Heart right ventricle (tissue), 16 donors: ENCODE measurements around the gene ZNF281. TPM values are rescaled to one million over a fixed set of nuclear protein-coding genes. Genes with fewer than 3 reads are reported as not detected.
"Not testable (repeated sequence)": the region's sequence is repeated elsewhere in the genome, so short reads cannot be mapped to it uniquely, and the experiment has no call there.

Experiments used
- ATAC-seq, 8 donors: fragments of 200-7000 bp; cut with Tn5 transposase; one replicate each; pipeline ENCODE4 v1.9.1; 2020; ENCODE audit warnings: mild to moderate bottlenecking in 8 of 8, moderate library complexity in 8 of 8, moderate number of reproducible peaks in 1 of 8
- DNase-seq, 2 donors: peaks; one replicate each; pipeline ENCODE4 v3.0.0-alpha.2; 2020
- H3K27ac ChIP-seq, 10 donors: fragments of 200-600 bp; sonication (generic) in 2 of 10; one replicate each; pipeline versions ENCODE4 v1.5.0 to v1.8.0; 2020 to 2022; ENCODE audit warnings: mild to moderate bottlenecking in 3 of 10
- H3K27me3 ChIP-seq, 7 donors: fragments of 200-600 bp; one replicate each; pipeline ENCODE4 v1.8.0; 2021 to 2022; ENCODE audit warnings: mild to moderate bottlenecking in 2 of 7
- H3K36me3 ChIP-seq, 9 donors: fragments of 200-600 bp; sonication (generic) in 1 of 9; one replicate each; pipeline versions ENCODE4 v1.5.0 to v1.8.0; 2020 to 2022; ENCODE audit warnings: mild to moderate bottlenecking in 2 of 9
- H3K4me1 ChIP-seq, 9 donors: fragments of 200-600 bp; sonication (generic) in 1 of 9; one replicate each; pipeline versions ENCODE4 v1.5.0 to v1.8.0; 2020 to 2022; ENCODE audit warnings: mild to moderate bottlenecking in 4 of 9
- H3K4me3 ChIP-seq, 10 donors: fragments of 200-600 bp; sonication (generic) in 2 of 10; one replicate each; pipeline versions ENCODE4 v1.5.0 to v1.8.0; 2020 to 2022; ENCODE audit warnings: mild to moderate bottlenecking in 7 of 10, moderate library complexity in 2 of 10
- H3K9me3 ChIP-seq, 11 donors: fragments of 200-600 bp in 10 of 11; sonication (generic) in 2 of 11; one replicate each; pipeline versions ENCODE4 v1.5.0 to v1.8.0; 2013 to 2022; ENCODE audit warnings: mild to moderate bottlenecking in 2 of 11, control low read depth in 1 of 11, moderate library complexity in 1 of 11
- WGBS, 2 donors: extraction: QIAGEN DNeasy Blood & Tissue Kit; methylation state at CpG; one replicate each; pipeline ENCODE4 v1.1.7; 2013; ENCODE audit warnings: inconsistent platforms in 1 of 2; 5-methylcytosine and 5-hydroxymethylcytosine counted together
- intact Hi-C, 10 donors: fragments of 100-400 bp; cut with DNase I; formaldehyde crosslinking; loops; one replicate each; pipeline versions ENCODE4 v1.11.1 to v1.14.2; 2022
- polyA plus RNA-seq, 2 donors: library from polyadenylated mRNA; stranded (reverse); fragments of 200-250 nt; gene quantifications; one replicate each; pipeline ENCODE4 v1.2.3, GENCODE V29; 2013
- total RNA-seq, 10 donors: library from RNA; stranded (reverse); fragmentation: NEBNext Ultra II Directional in 3 of 10; extraction: Animal tissue kit (Norgen Biotek cat#: 25700) in 3 of 10; gene quantifications; one replicate each; pipeline versions ENCODE4 v1.2.1 to v1.2.4, GENCODE V29; 2021 to 2023
- TF ChIP-seq, protein P1 (sequence below), 9 donors: fragments of 200-600 bp; sonication (generic) in 2 of 9; IDR thresholded peaks; one replicate each; pipeline versions ENCODE4 v1.5.0 to v1.8.0; 2021 to 2022; ENCODE audit warnings: antibody characterized with exemption in 9 of 9, mild to moderate bottlenecking in 5 of 9, moderate library complexity in 1 of 9
- donor health status: Arrhythmogenic right ventricular cardiomyopathy.
- donor health status: ischemic (EF 13 %, LVEDD 7.1; RV severe dilation, severe dysfunction).
- donor health status: healthy with polysubstance abuse.
- donor health status: DM: no; HTN: yes; CAD: no.
- donor health status: DM: no; HTN: no; CAD: no.
- donor health status: ischemic (EF 25% LVEDD 6.9; RV normal size, moderate dysfunction).
- donor health status: ischemic (EF 25% LVEDD 5.7; RV mildly dilated, moderate dysfunction).
- donor health status: healthy.
- donor health status: DM: yes; HTN: yes; CAD: no.
- donor health status: Ischemic cardiomyopathy.
- donor health status: ischemic (EF 35%, LVEDD 5.7; RV mildly dilated, moderate dysfunction).
- donor health status: nonischemic (EF 11% LVEDD 7.7; RV severe dilation, severe dysfunction).
- donor health status: DM: yes; HTN: yes; CAD: no.
- donor health status: PGD.
- donor health status: ischemic (EF 29% LVEDD 5.4; RV normal size, mild dysfunction).
- donor health status: nonischemic (EF 23%, LVEDD 6.1; RV moderate dilation, normal function).

ZNF281 gene
- total and polyA plus RNA-seq, 12 donors = 2.8 to 11.7 (median 8.8) TPM

DNA sequence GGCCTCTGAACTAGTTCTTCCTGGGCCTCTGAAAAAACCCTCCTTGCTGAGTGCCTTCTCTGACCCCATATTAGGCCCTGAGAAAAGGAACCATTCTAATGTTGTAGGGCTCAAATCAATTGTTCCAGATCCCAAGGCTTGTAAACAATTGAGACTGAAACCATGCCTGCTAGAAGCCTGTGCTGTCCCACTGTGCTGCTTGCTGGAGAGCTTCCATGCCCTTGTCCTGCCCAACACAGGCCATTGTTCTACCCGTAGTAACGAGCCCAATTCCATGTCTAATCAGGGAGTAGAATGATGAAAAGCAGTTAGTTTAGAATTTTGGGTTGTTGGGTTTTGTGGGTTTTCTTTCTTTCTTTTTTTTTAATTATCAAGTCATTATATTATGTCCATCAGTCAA is 47.4 kb downstream of the ZNF281 start:
- Histone ChIP-seq H3K4me1 (peaks cover 0 to 45% (median 0%) of the 10 kb centered on the region in 9 donors), H3K9me3 (no peaks in the 10 kb centered on the region), H3K27ac (no peak overlapping the region), H3K4me3 (no peak overlapping the region), H3K36me3 (no peaks in the 10 kb centered on the region), H3K27me3 (no peaks in the 10 kb centered on the region)
- no peak for ATAC-seq
- TF ChIP-seq, protein P1, sequence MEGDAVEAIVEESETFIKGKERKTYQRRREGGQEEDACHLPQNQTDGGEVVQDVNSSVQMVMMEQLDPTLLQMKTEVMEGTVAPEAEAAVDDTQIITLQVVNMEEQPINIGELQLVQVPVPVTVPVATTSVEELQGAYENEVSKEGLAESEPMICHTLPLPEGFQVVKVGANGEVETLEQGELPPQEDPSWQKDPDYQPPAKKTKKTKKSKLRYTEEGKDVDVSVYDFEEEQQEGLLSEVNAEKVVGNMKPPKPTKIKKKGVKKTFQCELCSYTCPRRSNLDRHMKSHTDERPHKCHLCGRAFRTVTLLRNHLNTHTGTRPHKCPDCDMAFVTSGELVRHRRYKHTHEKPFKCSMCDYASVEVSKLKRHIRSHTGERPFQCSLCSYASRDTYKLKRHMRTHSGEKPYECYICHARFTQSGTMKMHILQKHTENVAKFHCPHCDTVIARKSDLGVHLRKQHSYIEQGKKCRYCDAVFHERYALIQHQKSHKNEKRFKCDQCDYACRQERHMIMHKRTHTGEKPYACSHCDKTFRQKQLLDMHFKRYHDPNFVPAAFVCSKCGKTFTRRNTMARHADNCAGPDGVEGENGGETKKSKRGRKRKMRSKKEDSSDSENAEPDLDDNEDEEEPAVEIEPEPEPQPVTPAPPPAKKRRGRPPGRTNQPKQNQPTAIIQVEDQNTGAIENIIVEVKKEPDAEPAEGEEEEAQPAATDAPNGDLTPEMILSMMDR (IDR thresholded peaks at IDR 0.05) = no peak
- intact Hi-C loops = no loop called here
- no peak for DNase-seq
- WGBS, 2 donors = 84 to 85% methylated on average over 2 of the region's 2 CpGs

DNA sequence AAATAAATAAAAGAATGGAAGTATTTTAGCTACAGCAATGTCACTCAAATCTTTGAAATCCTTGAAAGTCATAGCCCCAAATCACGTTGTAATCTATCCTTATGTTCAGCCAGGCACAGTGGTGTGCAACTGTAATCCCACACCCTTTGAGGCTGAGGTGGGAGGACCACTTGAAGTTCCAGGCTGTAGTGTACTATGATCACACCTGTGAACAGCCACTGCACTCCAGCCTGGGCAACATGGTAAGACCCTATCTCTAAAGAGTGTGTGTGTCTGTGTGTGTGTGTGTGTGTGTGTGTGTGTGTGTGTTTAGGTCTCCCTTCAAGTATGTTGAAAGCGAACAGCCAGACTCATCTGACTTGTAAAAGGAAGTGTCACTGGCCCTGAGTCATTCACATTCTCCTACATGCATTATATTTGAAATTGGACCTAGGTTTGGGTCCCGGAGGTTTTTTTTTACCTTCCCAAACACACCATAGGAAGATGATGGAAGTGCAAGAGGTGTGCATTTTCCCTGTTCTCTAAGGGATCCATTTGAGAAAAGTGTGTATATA is 50.1 kb downstream of the ZNF281 start:
- DNase-seq = no peak
- Histone ChIP-seq H3K4me3 (no peak overlapping the region), H3K27ac (no peak overlapping the region), H3K9me3 (no peaks in the 10 kb centered on the region), H3K4me1 (peaks cover 0 to 51% (median 0%) of the 10 kb centered on the region in 9 donors), H3K27me3 (no peaks in the 10 kb centered on the region), H3K36me3 (no peaks in the 10 kb centered on the region)
- 61 to 71% methylated on average over 3 of the region's 3 CpGs for WGBS, 2 donors
- no peak for ATAC-seq
- intact Hi-C loops = no loop called here
- TF ChIP-seq, protein P1 (IDR thresholded peaks at IDR 0.05) = no peak

DNA sequence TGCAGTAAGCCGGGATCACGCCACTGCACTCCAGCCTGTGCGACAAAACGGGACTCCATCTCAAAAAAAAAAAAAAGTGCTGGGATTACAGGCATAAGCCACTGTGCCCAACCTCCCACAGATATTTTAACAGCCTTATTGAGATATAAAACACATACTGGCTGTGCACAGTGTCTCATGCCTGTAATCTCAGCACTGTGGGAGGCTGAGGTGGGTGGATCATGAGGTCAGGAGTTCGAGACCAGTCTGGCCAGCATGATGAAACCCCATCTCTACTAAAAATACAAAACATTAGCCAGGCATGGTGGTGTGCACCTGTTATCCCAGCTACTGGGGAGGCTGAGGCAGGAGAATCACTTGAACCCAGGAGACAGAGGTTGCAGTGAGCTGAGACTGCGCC is 51.9 kb downstream of the ZNF281 start:
- H3K36me3 ChIP-seq, H3K4me3 ChIP-seq, H3K27me3 ChIP-seq, intact Hi-C loops, DNase-seq, H3K9me3 ChIP-seq, H3K27ac ChIP-seq, ATAC-seq: not testable (repeated sequence)
- WGBS, 2 donors = 78% methylated on average over 6 of the region's 6 CpGs
- peaks cover 0 to 54% (median 0%) of the 10 kb centered on the region in 9 donors for H3K4me1 ChIP-seq

DNA sequence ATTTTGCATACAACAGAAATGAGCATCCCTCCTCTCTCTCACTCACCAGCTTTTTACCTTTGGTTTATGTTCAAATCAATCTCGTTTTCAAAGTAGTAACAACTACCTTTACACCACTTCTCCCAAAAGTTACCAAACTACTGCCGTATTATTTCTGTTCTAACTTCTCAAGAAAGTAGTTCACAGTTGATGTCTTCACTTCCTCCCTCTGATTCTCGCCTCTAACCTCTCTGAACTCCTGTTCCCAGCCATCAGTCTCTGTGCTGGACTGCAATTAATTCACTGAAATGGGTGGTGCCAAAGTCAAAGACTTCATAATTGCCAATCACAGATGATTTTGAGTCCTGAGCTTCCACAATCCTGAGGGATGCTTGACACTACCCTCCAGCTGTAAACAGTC is 54.0 kb downstream of the ZNF281 start:
- Histone ChIP-seq H3K27ac (peak overlapping the region in 1 of 10 donors; percentile 75), H3K9me3 (no peaks in the 10 kb centered on the region), H3K4me3 (no peak overlapping the region), H3K4me1 (peaks cover 0 to 62% (median 4%) of the 10 kb centered on the region in 9 donors), H3K27me3 (no peaks in the 10 kb centered on the region), H3K36me3 (no peaks in the 10 kb centered on the region)
- TF ChIP-seq, protein P1 (IDR thresholded peaks at IDR 0.05) = no peak
- intact Hi-C loops = no loop called here
- 80 to 90% methylated on average over 3 of the region's 3 CpGs for WGBS, 2 donors
- ATAC-seq = no peak
- no peak for DNase-seq

Other genes with a start within 250 kb of the ZNF281 start
- gene KIF14, start 210.7 kb upstream of the ZNF281 start, total RNA-seq = 1 to 10 TPM in 1 of 10 donors, under 1 TPM in 7, not detected in 2; 0.02 to 1.3 (median 0.06) TPM
- under 1 TPM; under 0.01 to 0.03 TPM for gene KIF14, start 210.7 kb upstream of the ZNF281 start, polyA plus RNA-seq